Fibroblast of skin of back (primary cell): ENCODE measurements around the gene SI. TPM values are rescaled to one million over a fixed set of nuclear protein-coding genes. Genes with fewer than 3 reads are reported as not detected.
"Not testable (repeated sequence)": the region's sequence is repeated elsewhere in the genome, so short reads cannot be mapped to it uniquely, and the experiment has no call there.

Experiments
- DNase-seq: peaks from one replicate; pipeline ENCODE4 v3.0.0-alpha.2; 2013
- polyA plus RNA-seq, 2 experiments: library from polyadenylated mRNA; unstranded; fragments of 120-200 nt; gene quantifications; one replicate each; pipeline ENCODE4 v1.2.1, GENCODE V29; 2013; ENCODE audit not compliant: insufficient read length in 2 of 2

Gene SI
- polyA plus RNA-seq (2013, experiment 1 of 2; ENCODE audit: insufficient read length) = not detected
- polyA plus RNA-seq (2013, experiment 2 of 2; ENCODE audit: insufficient read length) = not detected

- DNase-seq = no peak
These were observed at the start of gene SI for GRCh38 chr3:165078293-165078692. TSS of gene SI (minus strand) at chr3:165078496. CDS start at chr3:165076012, 2,484 bp downstream.

GRCh38 chr3:165125836-165126235 lies 47.5 kb upstream of the SI start:
- no peak for DNase-seq

GRCh38 chr3:165111401-165111800 lies 33.1 kb upstream of the SI start:
- no peak for DNase-seq

- DNase-seq = no peak
These were observed 25.3 kb upstream of the SI start for GRCh38 chr3:165103616-165104015.

- DNase-seq = no peak
These were observed 4.4 kb upstream of the SI start for GRCh38 chr3:165082650-165083049.

GRCh38 chr3:165081183-165081582 lies 2.9 kb upstream of the SI start:
- DNase-seq = no peak

- no peak for DNase-seq
These were observed 2.6 kb downstream of the SI start for GRCh38 chr3:165075695-165076094.

GRCh38 chr3:165070682-165071081 lies 7.6 kb downstream of the SI start:
- no peak for DNase-seq

GRCh38 chr3:165056510-165056909 lies 21.8 kb downstream of the SI start:
- no peak for DNase-seq

- DNase-seq = no peak
These were observed 38.1 kb downstream of the SI start for GRCh38 chr3:165040186-165040585.

- DNase-seq = no peak
These were observed 66.7 kb downstream of the SI start for GRCh38 chr3:165011557-165011956.

- DNase-seq = no peak
These were observed 93.3 kb downstream of the SI start for GRCh38 chr3:164984947-164985346.

- DNase-seq = no peak
These were observed 115.7 kb downstream of the SI start for GRCh38 chr3:164962610-164963009.

GRCh38 chr3:164952966-164953365 lies 125.3 kb downstream of the SI start:
- no peak for DNase-seq

- not testable (repeated sequence) for DNase-seq
These were observed 126.9 kb downstream of the SI start for GRCh38 chr3:164951403-164951802.

- DNase-seq = no peak
These were observed 137.6 kb downstream of the SI start for GRCh38 chr3:164940745-164941144.

- DNase-seq = no peak
These were observed 148.7 kb downstream of the SI start for GRCh38 chr3:164929642-164930041.
